GM10248 (cell line): Measurements from ENCODE around the gene DONSON.

Experiments used
- CTCF ChIA-PET: fragments of 300-600 bp; sonication (Branson Sonifier 250); formaldehyde crosslinking; extraction: SDS; loops from one replicate; lab custom pipeline; 2021; ENCODE audit warnings: antibody characterized with exemption; lab: Yijun Ruan, JAX
- POLR2A ChIA-PET: fragments of 350-650 bp; sonication (Branson Sonifier 250); formaldehyde crosslinking; extraction: SDS; loops from one replicate; lab custom pipeline; 2020; ENCODE audit warnings: antibody characterized with exemption; lab: Yijun Ruan, JAX
- DNase-seq: peaks from one replicate; pipeline ENCODE4 v3.0.0; 2012; ENCODE audit errors: extremely low spot score
- TF ChIP-seq, protein P1 (sequence below): IDR thresholded peaks from 2 replicates; pipeline ENCODE4 v1.5.1; 2012; ENCODE audit warnings: mild to moderate bottlenecking, low read depth; ENCODE audit errors: extremely low read depth, missing control alignments, control extremely low read depth

Gene DONSON

GRCh38 chr21:33566514-33566913 is 22.0 kb downstream of the DONSON start:
- CTCF ChIA-PET: interaction anchor here (1.1 to 1.2 kb wide), 3 partner anchors 7 to 40 kb away, joined by 3 to 5 read pairs (median 3); no protein-coding TSS in a partner anchor
- DNase-seq: no peak
- TF ChIP-seq, protein P1, sequence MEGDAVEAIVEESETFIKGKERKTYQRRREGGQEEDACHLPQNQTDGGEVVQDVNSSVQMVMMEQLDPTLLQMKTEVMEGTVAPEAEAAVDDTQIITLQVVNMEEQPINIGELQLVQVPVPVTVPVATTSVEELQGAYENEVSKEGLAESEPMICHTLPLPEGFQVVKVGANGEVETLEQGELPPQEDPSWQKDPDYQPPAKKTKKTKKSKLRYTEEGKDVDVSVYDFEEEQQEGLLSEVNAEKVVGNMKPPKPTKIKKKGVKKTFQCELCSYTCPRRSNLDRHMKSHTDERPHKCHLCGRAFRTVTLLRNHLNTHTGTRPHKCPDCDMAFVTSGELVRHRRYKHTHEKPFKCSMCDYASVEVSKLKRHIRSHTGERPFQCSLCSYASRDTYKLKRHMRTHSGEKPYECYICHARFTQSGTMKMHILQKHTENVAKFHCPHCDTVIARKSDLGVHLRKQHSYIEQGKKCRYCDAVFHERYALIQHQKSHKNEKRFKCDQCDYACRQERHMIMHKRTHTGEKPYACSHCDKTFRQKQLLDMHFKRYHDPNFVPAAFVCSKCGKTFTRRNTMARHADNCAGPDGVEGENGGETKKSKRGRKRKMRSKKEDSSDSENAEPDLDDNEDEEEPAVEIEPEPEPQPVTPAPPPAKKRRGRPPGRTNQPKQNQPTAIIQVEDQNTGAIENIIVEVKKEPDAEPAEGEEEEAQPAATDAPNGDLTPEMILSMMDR: no peak
- POLR2A ChIA-PET: interaction anchor here (1.4 kb wide), 1 partner anchor 9 kb away, joined by 3 read pairs; no protein-coding TSS in a partner anchor

DNA sequence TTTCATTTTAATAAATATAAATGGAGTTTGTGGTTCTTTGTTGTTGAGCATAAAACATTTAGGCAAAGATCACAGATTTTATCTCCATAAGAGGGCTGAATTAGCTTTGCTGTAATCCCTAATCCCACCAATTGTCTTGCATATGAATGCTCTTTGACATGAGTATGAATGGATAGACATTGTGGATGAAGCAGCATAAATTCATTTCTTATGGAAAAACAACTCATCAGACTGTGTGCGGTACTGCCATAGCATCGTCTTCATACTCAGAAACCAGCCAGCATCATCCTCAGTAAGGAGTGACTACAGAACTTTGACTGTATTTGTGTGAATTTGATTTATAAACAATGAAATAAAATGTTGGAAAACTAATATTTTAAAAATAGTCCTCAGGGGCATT is 26.1 kb downstream of the DONSON start:
- ChIA-PET CTCF (interaction anchor here (1.2 kb wide), 1 partner anchor 13 kb away, joined by 3 read pairs; no protein-coding TSS in a partner anchor), POLR2A (no interaction called here)
- TF ChIP-seq, protein P1: no peak
- no peak for DNase-seq

DNA sequence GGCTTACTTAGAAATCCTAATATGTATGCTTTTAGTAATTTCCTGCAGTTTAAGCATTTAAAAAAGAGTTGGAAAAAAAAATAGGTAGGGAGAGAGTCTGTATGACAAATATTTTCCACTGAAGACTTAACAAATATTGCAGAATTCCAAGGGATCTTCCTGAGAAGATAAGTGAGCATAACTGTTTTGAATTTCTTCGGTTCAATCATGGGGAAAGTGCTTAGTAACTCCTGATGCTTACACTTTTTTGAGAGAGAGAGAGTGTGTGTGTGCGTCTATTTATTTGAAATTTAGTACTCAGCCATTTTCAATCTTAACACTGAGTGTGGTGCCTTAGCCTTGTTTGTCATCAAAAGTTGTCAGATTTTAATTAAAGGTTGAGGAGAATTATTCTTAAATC is 27.1 kb downstream of the DONSON start:
- no peak for DNase-seq
- ChIA-PET CTCF (no interaction called here), POLR2A (interaction anchor here (1.0 kb wide), 1 partner anchor 10 kb away, joined by 4 read pairs; no protein-coding TSS in a partner anchor)
- TF ChIP-seq, protein P1: no peak

- no peak for DNase-seq
- ChIA-PET POLR2A (interaction anchor here (1.0 to 1.1 kb wide), 2 partner anchors 10 to 11 kb away, joined by 3 to 4 read pairs; no protein-coding TSS in a partner anchor), CTCF (no interaction called here)
- TF ChIP-seq, protein P1: no peak
Measured at GRCh38 chr21:33560965-33561364, 27.5 kb downstream of the DONSON start.

GRCh38 chr21:33559813-33560212 is 28.7 kb downstream of the DONSON start:
- TF ChIP-seq, protein P1: no peak
- no peak for DNase-seq
- POLR2A ChIA-PET: interaction anchor here (0.6 to 1.1 kb wide), 3 partner anchors 10 to 29 kb away, joined by 3 read pairs; partner anchors contain the start of gene DONSON
- CTCF ChIA-PET: interaction anchor here (1.1 kb wide), 1 partner anchor 10 kb away, joined by 5 read pairs; no protein-coding TSS in a partner anchor

- DNase-seq: no peak
- TF ChIP-seq, protein P1: no peak
- POLR2A ChIA-PET: interaction anchor here (1.0 kb wide), 1 partner anchor 30 kb away, joined by 3 read pairs; the partner anchor contains the start of gene DONSON
- CTCF ChIA-PET: interaction anchor here (3.6 kb wide), 1 partner anchor 47 kb away, joined by 15 read pairs; no protein-coding TSS in a partner anchor
Measured at GRCh38 chr21:33558777-33559421, 29.6 kb downstream of the DONSON start.
